ENCODE results near the gene CYSLTR1. TPM values are rescaled to one million over a fixed set of nuclear protein-coding genes. Genes with fewer than 3 reads are reported as not detected.
"Not testable (repeated sequence)": the region's sequence is repeated elsewhere in the genome, so short reads cannot be mapped to it uniquely, and the experiment has no call there.

Gene CYSLTR1
- total RNA-seq, 1 experiment from 2014 or later = not detected

DNA sequence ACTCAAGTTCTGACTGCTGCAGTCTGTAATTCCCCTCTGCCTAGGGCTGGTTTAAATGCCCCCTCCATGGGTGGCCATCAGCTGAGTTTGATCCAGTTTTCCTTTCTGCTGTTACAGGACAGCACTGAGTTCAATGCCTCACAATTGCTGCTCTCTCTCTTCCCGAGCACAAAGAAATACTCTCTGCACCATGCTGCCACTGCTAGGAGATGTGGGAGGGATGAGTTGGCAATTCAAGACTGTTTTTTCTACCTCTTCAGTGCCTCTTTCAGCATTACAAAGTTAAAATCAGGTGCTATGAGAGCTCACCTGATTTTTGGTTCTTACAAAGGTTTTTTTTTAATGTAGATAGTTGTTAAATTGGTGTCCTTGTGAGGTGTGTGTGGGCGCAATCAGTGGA is 24.3 kb downstream of the CYSLTR1 start:
- in situ Hi-C loops (cut with HindIII; ENCODE audit: low pct_unique_long_range_greater_than_20kb, low sequenced_read_pairs) = no loop called here
- no peak for DNase-seq (ENCODE audit: low read depth, low spot score)

DNA sequence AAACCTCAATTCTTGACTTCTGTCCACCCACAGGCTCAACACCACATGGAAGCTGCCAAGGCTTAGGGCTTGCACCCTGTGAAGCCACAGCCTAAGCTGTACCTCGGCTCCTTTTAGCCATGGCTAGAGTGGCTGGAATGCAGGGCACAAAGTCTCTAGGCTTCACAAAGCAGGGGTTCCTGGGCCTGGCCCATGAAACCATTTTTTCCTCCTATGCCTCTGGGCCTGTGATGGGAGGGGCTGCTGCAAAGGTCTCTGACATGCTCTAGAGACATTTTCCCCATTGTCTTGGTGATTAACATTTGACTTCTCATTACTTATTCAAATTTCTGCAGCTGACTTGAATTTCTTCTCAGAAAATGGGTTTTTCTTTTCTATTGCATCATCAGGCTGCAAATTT is 26.5 kb downstream of the CYSLTR1 start:
- in situ Hi-C loops (cut with HindIII; ENCODE audit: low pct_unique_long_range_greater_than_20kb, low sequenced_read_pairs) = not testable (repeated sequence)

DNA sequence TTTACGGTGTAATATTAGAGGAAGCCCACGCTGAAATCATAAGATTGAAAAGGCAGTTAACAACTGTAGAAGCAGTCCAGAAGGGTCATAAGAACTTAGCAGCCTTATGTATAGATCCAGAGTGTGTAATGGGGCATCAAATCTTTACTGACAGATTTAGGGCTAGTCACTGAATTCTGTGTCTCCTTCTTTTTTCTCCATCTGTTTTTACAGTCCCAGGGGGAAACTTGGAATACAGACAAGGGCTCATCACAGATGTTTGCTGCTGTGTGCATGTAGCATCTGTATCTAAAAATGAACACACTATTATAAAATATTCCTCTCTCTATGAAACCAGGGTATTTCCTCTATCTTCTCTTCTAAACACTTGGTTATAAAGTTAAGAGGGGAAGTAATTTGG is 43.9 kb downstream of the CYSLTR1 start:
- DNase-seq (ENCODE audit: low read depth, low spot score) = no peak
- in situ Hi-C loops (cut with HindIII; ENCODE audit: low pct_unique_long_range_greater_than_20kb, low sequenced_read_pairs) = no loop called here

More for the DNA sequence above, 26.5 kb downstream of the CYSLTR1 start:
- DNase-seq (ENCODE audit: low read depth, low spot score) = not testable (repeated sequence)

- in situ Hi-C loops (cut with HindIII; ENCODE audit: low pct_unique_long_range_greater_than_20kb, low sequenced_read_pairs) = no loop called here
- no peak for DNase-seq (ENCODE audit: low read depth, low spot score)
Observed at GRCh38 chrX:78237127-78237526, 90.3 kb downstream of the CYSLTR1 start.

DNA sequence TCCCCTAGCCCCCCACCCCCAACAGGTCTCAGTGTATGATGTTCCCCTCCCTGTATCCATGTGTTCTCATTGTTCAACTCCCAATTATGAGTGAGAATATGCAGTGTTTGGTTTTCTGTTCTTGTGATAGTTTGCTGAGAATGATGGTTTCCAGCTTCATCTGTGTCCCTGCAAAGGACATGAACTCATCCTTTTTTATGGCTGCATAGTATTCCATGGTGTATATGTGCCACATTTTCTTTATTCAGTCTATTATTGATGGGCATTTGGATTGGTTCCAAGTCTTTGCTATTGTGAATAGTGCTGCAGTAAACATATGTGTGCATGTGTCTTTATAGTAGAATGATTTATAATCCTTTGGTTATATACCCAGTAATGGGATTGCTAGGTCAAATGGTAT is 101.4 kb downstream of the CYSLTR1 start:
- DNase-seq (ENCODE audit: low read depth, low spot score); in situ Hi-C loops (cut with HindIII; ENCODE audit: low pct_unique_long_range_greater_than_20kb, low sequenced_read_pairs): not testable (repeated sequence)

Other genes starting within 250 kb of the CYSLTR1 start
- 1,208 and 1,214 TPM in 2 replicates for gene PGK1, start 223.4 kb downstream of the CYSLTR1 start, total RNA-seq (2014; rRNA removed; shearing (Covaris generic))
- gene TAF9B, start 188.0 kb downstream of the CYSLTR1 start, total RNA-seq (2014; rRNA removed; shearing (Covaris generic)) = 15.9 and 19.3 TPM in 2 replicates

Measured in SK-MEL-5 (cell line).